SK-N-SH (cell line): ENCODE data around the gene SCGN. TPM values are rescaled to one million over a fixed set of nuclear protein-coding genes. Genes with fewer than 3 reads are reported as not detected.

Experiments
- CTCF ChIA-PET: fragments of 300-600, 350-600 bp; formaldehyde crosslinking; extraction: SDS; loops from one replicate; lab custom pipeline; 2021; lab: Yijun Ruan, JAX
- POLR2A ChIA-PET: fragments of 350-600 bp; sonication (Branson Sonifier 250); formaldehyde crosslinking; extraction: SDS; loops from one replicate; lab custom pipeline; 2020; ENCODE audit warnings: antibody characterized with exemption, inconsistent platforms; lab: Yijun Ruan, JAX
- DNase-seq: peaks from one replicate; pipeline ENCODE4 v3.0.0; 2012
- H2AFZ ChIP-seq: fragments of 200-600 bp; sonication (generic); 2 replicates; pipeline ENCODE4 v1.8.1; 2016; ENCODE audit warnings: antibody characterized with exemption, mild to moderate bottlenecking, low read depth
- H3F3A ChIP-seq: fragments of 200-600 bp; sonication (generic); replicated peaks from 2 replicates; pipeline ENCODE3; 2016; ENCODE audit warnings: antibody characterized with exemption, mild to moderate bottlenecking; ENCODE audit not compliant: insufficient read depth
- H3K27ac ChIP-seq, 2 experiments: fragments of 200-500 bp in 1 of 2; fragments of 200-600 bp in 1 of 2; sonication (Bioruptor generic) in 1 of 2; sonication (generic), shearing (Covaris generic) in 1 of 2; 2 replicates each; pipeline versions ENCODE4 v1.5.1 to v1.6.1; 2014 to 2016; ENCODE audit warnings: low read depth in 2 of 2, inconsistent platforms in 1 of 2, low read length in 1 of 2, mild to moderate bottlenecking in 1 of 2, mixed read lengths in 1 of 2
- H3K27me3 ChIP-seq: fragments of 200-600 bp; sonication (generic), shearing (Covaris generic); 2 replicates; pipeline ENCODE4 v1.6.1; 2016; ENCODE audit warnings: mixed run types; ENCODE audit not compliant: insufficient read depth
- H3K36me3 ChIP-seq, 2 experiments: fragments of 200-500 bp in 1 of 2; fragments of 200-600 bp in 1 of 2; sonication (Bioruptor generic) in 1 of 2; sonication (generic) in 1 of 2; replicated peaks in 1 of 2; 2 replicates each; pipeline versions ENCODE3 to v1.5.1; 2014 to 2016; ENCODE audit warnings: low read length in 1 of 2, mild to moderate bottlenecking in 1 of 2; ENCODE audit not compliant: insufficient read depth in 2 of 2, control insufficient read depth in 1 of 2
- H3K4me1 ChIP-seq, 2 experiments: fragments of 200-500 bp in 1 of 2; fragments of 200-600 bp in 1 of 2; sonication (Bioruptor generic) in 1 of 2; sonication (generic), shearing (Covaris generic) in 1 of 2; 2 replicates each; pipeline versions ENCODE4 v1.5.1 to v1.6.1; 2014 to 2016; ENCODE audit warnings: low read depth in 1 of 2, low read length in 1 of 2, mixed run types in 1 of 2; ENCODE audit not compliant: insufficient read depth in 2 of 2, control insufficient read depth in 1 of 2
- H3K4me2 ChIP-seq: fragments of 200-600 bp; sonication (generic), shearing (Covaris generic); 2 replicates; pipeline ENCODE4 v1.6.1; 2017; ENCODE audit warnings: mixed run types
- H3K4me3 ChIP-seq, 2 experiments: fragments of 200-500 bp in 1 of 2; fragments of 200-600 bp in 1 of 2; sonication (Bioruptor generic) in 1 of 2; sonication (generic), shearing (Covaris generic) in 1 of 2; 2 replicates each; pipeline versions ENCODE4 v1.5.1 to v1.8.1; 2014 to 2016; ENCODE audit warnings: low read depth in 2 of 2, inconsistent platforms in 1 of 2, low read length in 1 of 2, mild to moderate bottlenecking in 1 of 2, mixed read lengths in 1 of 2, moderate library complexity in 1 of 2
- H3K79me2 ChIP-seq: fragments of 200-600 bp; sonication (generic); 2 replicates; pipeline ENCODE4 v1.8.1; 2017; ENCODE audit warnings: mild to moderate bottlenecking; ENCODE audit not compliant: insufficient read depth
- H3K9ac ChIP-seq: fragments of 200-600 bp; sonication (generic); 2 replicates; pipeline ENCODE4 v1.6.1; 2017; ENCODE audit warnings: mixed run types
- H3K9me2 ChIP-seq: fragments of 200-600 bp; sonication (generic); 2 replicates; pipeline ENCODE4 v1.6.1; 2017; ENCODE audit warnings: mixed run types
- H3K9me3 ChIP-seq: fragments of 200-600 bp; sonication (generic); 2 replicates; pipeline ENCODE4 v1.6.1; 2017; ENCODE audit warnings: mixed run types, mild to moderate bottlenecking, moderate library complexity
- H4K20me1 ChIP-seq: fragments of 200-600 bp; sonication (generic); 2 replicates; pipeline ENCODE4 v1.6.1; 2017; ENCODE audit warnings: mild to moderate bottlenecking, mixed run types; ENCODE audit not compliant: insufficient read depth
- FOXM1 ChIP-seq: IDR thresholded peaks from 2 replicates; pipeline ENCODE4 v1.4.0; 2012; ENCODE audit warnings: low read depth, mild to moderate bottlenecking
- GABPA ChIP-seq: IDR thresholded peaks from 2 replicates; pipeline ENCODE4 v1.4.0; 2012; ENCODE audit warnings: low read depth, mild to moderate bottlenecking
- MEF2A ChIP-seq: IDR thresholded peaks from 2 replicates; pipeline ENCODE4 v1.4.0; 2012; ENCODE audit warnings: low read depth, borderline replicate concordance
- POLR2AphosphoS5 ChIP-seq: IDR thresholded peaks from 2 replicates; pipeline ENCODE4 v1.6.1; 2012; ENCODE audit warnings: low read depth, low read length
- RCOR1 ChIP-seq: fragments of 150-350 bp; IDR thresholded peaks from 2 replicates; pipeline ENCODE4 v1.6.1; 2017; ENCODE audit warnings: antibody characterized with exemption, low read length
- RXRA ChIP-seq: IDR thresholded peaks from 2 replicates; pipeline ENCODE4 v1.4.0; 2012; ENCODE audit warnings: low read depth, mild to moderate bottlenecking, borderline replicate concordance
- SMC3 ChIP-seq: IDR thresholded peaks from 2 replicates; pipeline ENCODE4 v1.6.1; 2012; ENCODE audit warnings: low read depth, low read length, improper control_type of control experiment
- YY1 ChIP-seq: IDR thresholded peaks from 2 replicates; pipeline ENCODE4 v1.4.0; 2012; ENCODE audit warnings: low read depth, mild to moderate bottlenecking
- WGBS: methylation state at CpG from one replicate; pipeline ENCODE4 v1.1.6; 2017; ENCODE audit warnings: low lambda C conversion rate; 5-methylcytosine and 5-hydroxymethylcytosine counted together
- polyA plus RNA-seq, 3 experiments: library from polyadenylated mRNA; depleted of rRNA; stranded (reverse); fragments of >200 nt; gene quantifications; 2 replicates each; pipeline ENCODE4 v1.2.3, GENCODE V29; 2012
- TF ChIP-seq, protein P1 (sequence below): IDR thresholded peaks from 2 replicates; pipeline ENCODE4 v1.4.0; 2012; ENCODE audit warnings: low read depth
- TF ChIP-seq, protein P2 (sequence below): fragments of 150-350 bp; IDR thresholded peaks from 2 replicates; pipeline ENCODE4 v1.6.1; 2017; ENCODE audit warnings: antibody characterized with exemption, low read length, low read depth, borderline replicate concordance
- TF ChIP-seq, protein P3 (sequence below): IDR thresholded peaks from 2 replicates; pipeline ENCODE4 v1.6.1; 2012; ENCODE audit warnings: mild to moderate bottlenecking, low read depth, low read length, moderate library complexity

SCGN gene, protein sequence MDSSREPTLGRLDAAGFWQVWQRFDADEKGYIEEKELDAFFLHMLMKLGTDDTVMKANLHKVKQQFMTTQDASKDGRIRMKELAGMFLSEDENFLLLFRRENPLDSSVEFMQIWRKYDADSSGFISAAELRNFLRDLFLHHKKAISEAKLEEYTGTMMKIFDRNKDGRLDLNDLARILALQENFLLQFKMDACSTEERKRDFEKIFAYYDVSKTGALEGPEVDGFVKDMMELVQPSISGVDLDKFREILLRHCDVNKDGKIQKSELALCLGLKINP
- polyA plus RNA-seq (2012; rRNA removed): not detected in 2 replicates
- 0.03 and 0.07 TPM in 2 replicates for polyA plus RNA-seq (2012; cell fraction: cytosol; rRNA removed)
- not detected in 2 replicates for polyA plus RNA-seq (2012; cell fraction: nucleus; rRNA removed)

DNA sequence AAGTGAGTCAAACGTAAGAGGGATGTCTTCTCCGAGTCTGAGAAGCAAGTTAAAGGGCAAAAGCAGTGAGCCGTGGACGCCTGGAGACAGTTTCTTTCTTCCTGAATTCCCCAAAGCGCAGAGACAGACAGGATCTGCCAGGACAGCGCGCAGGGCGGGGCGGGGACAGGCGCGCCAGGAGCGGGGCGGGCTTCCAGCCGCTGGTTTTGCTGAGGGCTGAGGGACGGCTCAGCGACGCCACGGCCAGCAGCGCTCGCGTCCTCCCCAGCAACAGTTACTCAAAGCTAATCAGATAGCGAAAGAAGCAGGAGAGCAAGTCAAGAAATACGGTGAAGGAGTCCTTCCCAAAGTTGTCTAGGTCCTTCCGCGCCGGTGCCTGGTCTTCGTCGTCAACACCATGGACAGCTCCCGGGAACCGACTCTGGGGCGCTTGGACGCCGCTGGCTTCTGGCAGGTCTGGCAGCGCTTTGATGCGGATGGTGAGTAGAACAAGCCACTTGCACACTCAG lies at the start of gene SCGN:
TSS of gene SCGN (plus strand) at position 209 of the 509 bp plus-strand sequence. CDS start at position 398, 189 bp downstream.
- POLR2A ChIA-PET: no interaction called here
- H3K27ac ChIP-seq: no peak within 1 kb of the TSS
- peak within 1 kb of the TSS; percentile 18; the same call in 1 of the 2 replicates for H2AFZ ChIP-seq

DNA sequence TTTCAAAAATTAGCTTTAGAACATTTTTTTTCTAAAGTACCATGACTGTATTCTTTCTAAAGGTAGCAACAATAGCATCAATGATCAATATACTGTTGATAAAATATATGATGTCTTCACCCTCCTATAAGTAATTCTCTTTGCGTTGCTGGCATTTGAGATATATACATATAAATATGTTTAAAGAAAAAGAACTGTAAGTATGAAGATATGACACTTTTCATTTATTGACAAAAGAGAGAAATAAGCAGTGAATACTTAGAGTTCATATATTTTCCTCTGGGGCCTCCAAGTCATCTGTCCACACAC lies 49.4 kb upstream of the SCGN start:
- DNase-seq: no peak
- H3K4me3 ChIP-seq: no peak overlapping the region; a peak in 1 of 4 replicates
- H2AFZ ChIP-seq: no peak overlapping the region
- no peaks in the 10 kb centered on the region for H3K27me3 ChIP-seq
- WGBS: 98% methylated on average over 1 of the region's 1 CpG
- no peak overlapping the region for H3K27ac ChIP-seq
- no peaks in the 10 kb centered on the region for H3K9me3 ChIP-seq
- ChIA-PET CTCF (interaction anchor here (0.6 to 4.8 kb wide), 23 partner anchors 10 to 1185 kb away, joined by 3 to 34 read pairs (median 4); partner anchors contain the start of gene CARMIL1), POLR2A (no interaction called here)
- no peaks in the 10 kb centered on the region for H3K79me2 ChIP-seq
- no peaks in the 10 kb centered on the region for H3F3A ChIP-seq
- no peaks in the 10 kb centered on the region; a peak in 1 of 4 replicates for H3K4me1 ChIP-seq
- no peaks in the 10 kb centered on the region for H3K36me3 ChIP-seq
- H3K9me2 ChIP-seq: no peaks in the 10 kb centered on the region
- no peak for TF ChIP-seq RXRA
- TF ChIP-seq SMC3: no peak
- TF ChIP-seq RCOR1: no peak
- TF ChIP-seq POLR2AphosphoS5: no peak
- no peak for TF ChIP-seq YY1
- TF ChIP-seq, protein P1, sequence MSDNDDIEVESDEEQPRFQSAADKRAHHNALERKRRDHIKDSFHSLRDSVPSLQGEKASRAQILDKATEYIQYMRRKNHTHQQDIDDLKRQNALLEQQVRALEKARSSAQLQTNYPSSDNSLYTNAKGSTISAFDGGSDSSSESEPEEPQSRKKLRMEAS: no peak
- TF ChIP-seq FOXM1: no peak
- no peak for TF ChIP-seq MEF2A
- TF ChIP-seq, protein P2, sequence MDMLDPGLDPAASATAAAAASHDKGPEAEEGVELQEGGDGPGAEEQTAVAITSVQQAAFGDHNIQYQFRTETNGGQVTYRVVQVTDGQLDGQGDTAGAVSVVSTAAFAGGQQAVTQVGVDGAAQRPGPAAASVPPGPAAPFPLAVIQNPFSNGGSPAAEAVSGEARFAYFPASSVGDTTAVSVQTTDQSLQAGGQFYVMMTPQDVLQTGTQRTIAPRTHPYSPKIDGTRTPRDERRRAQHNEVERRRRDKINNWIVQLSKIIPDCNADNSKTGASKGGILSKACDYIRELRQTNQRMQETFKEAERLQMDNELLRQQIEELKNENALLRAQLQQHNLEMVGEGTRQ: no peak
- no peak overlapping the region for H3K9ac ChIP-seq
- no peaks in the 10 kb centered on the region for H4K20me1 ChIP-seq
- H3K4me2 ChIP-seq: no peak overlapping the region

More for the DNA sequence above, at the start of gene SCGN:
- TF ChIP-seq, protein P3, sequence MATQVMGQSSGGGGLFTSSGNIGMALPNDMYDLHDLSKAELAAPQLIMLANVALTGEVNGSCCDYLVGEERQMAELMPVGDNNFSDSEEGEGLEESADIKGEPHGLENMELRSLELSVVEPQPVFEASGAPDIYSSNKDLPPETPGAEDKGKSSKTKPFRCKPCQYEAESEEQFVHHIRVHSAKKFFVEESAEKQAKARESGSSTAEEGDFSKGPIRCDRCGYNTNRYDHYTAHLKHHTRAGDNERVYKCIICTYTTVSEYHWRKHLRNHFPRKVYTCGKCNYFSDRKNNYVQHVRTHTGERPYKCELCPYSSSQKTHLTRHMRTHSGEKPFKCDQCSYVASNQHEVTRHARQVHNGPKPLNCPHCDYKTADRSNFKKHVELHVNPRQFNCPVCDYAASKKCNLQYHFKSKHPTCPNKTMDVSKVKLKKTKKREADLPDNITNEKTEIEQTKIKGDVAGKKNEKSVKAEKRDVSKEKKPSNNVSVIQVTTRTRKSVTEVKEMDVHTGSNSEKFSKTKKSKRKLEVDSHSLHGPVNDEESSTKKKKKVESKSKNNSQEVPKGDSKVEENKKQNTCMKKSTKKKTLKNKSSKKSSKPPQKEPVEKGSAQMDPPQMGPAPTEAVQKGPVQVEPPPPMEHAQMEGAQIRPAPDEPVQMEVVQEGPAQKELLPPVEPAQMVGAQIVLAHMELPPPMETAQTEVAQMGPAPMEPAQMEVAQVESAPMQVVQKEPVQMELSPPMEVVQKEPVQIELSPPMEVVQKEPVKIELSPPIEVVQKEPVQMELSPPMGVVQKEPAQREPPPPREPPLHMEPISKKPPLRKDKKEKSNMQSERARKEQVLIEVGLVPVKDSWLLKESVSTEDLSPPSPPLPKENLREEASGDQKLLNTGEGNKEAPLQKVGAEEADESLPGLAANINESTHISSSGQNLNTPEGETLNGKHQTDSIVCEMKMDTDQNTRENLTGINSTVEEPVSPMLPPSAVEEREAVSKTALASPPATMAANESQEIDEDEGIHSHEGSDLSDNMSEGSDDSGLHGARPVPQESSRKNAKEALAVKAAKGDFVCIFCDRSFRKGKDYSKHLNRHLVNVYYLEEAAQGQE: peak; percentile 99
- TF ChIP-seq YY1: no peak
- no peak for TF ChIP-seq GABPA
- CTCF ChIA-PET: interaction anchor here (0.9 to 1.6 kb wide), 8 partner anchors 9 to 351 kb away, joined by 3 to 5 read pairs (median 4); no protein-coding TSS in a partner anchor
- H3K4me2 ChIP-seq: peak within 1 kb of the TSS; percentile 53; the same call in 1 of the 2 replicates
- H3K4me3 ChIP-seq: peak within 1 kb of the TSS in 1 of 2 experiments; percentile 40; a peak in 2 of 4 replicates
- H3K36me3 ChIP-seq: no peaks in the 10 kb centered on the region
- no peaks in the 10 kb centered on the region for H3K9me3 ChIP-seq
- H3F3A ChIP-seq: no peaks in the 10 kb centered on the region
- no peaks in the 10 kb centered on the region for H3K27me3 ChIP-seq
- peak; percentile 76 for DNase-seq
- H3K9ac ChIP-seq: no peak within 1 kb of the TSS
- peaks cover 0 to 5% of the 10 kb centered on the region in 2 experiments; a peak in 2 of 4 replicates for H3K4me1 ChIP-seq
- WGBS: 13% methylated on average over 22 of the region's 35 CpGs
- no peaks in the 10 kb centered on the region for H4K20me1 ChIP-seq
- no peaks in the 10 kb centered on the region for H3K9me2 ChIP-seq
- no peaks in the 10 kb centered on the region for H3K79me2 ChIP-seq
